GM12872 (cell line): ENCODE measurements around the gene MRPS34.

Experiments used
- CTCF ChIP-seq: IDR thresholded peaks from 3 replicates; pipeline ENCODE4 v1.5.1; 2011; ENCODE audit warnings: low read depth, mild to moderate bottlenecking, low read length, moderate library complexity; ENCODE audit not compliant: insufficient read depth

Gene MRPS34

DNA sequence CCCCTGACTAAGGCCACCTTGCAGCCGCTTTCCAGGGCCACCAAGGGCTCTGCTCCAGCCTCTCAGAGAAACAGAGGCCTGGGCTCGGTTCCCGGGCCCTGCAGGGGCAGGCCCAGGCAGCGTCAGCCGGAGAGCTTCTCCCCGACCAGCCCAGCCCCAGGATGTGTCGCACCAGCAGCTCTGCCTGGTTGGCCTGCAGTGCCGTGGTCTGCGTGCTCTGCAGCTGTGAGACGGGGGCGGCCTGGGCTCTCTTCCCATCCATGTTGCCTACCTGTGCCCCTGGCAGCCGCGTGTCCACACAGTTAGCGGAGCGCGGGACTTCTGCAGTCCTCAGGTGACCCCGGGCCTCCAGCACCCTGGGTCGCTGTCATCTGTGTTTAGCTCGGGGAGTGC, 15.8 kb upstream of the MRPS34 start:
- no peak for TF ChIP-seq CTCF

- TF ChIP-seq CTCF: no peak
Measured at GRCh38 chr16:1788095-1788707, 15.3 kb upstream of the MRPS34 start.

- TF ChIP-seq CTCF: no peak
Measured at GRCh38 chr16:1787322-1788094, 14.6 kb upstream of the MRPS34 start.

GRCh38 chr16:1787056-1787321, 14.1 kb upstream of the MRPS34 start:
- no peak for TF ChIP-seq CTCF

DNA sequence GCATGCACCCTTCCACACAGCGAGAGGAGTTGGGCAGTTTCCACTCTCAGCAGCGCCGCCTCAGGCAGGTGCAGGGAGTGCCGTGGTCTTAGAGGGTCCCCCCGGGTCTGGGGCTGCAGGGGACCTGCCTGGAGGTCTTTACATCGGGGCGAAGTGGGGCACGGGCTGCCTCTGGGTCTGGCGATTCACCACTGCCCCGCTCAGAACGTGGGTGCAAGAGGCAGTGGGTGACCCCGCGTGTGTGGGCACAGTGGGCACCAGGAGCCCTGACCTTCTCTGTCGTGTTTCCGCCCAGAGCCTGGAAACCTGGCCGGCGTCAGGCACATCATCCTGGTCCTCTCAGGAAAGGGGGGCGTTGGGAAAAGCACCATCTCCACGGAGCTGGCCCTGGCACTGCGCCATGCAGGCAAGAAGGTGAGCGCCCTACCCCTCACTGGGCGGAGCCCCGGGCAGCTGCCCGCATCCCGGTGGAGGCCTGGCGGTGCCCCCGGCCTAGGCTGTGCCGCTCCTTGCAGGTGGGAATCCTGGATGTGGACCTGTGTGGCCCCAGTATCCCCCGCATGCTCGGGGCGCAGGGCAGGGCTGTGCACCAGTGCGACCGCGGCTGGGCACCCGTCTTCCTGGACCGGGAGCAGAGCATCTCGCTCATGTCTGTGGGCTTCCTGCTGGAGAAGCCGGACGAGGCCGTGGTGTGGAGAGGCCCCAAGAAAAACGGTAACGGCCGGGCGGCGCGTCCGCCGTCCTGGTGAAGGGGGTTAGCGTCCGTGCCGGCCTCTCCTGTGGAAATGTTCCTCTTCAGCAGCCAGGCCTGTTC, 13.5 kb upstream of the MRPS34 start:
- no peak for TF ChIP-seq CTCF

GRCh38 chr16:1785846-1786170, 12.9 kb upstream of the MRPS34 start:
- no peak for TF ChIP-seq CTCF

- no peak for TF ChIP-seq CTCF
Measured at GRCh38 chr16:1784977-1785845, 12.3 kb upstream of the MRPS34 start.
